Subcutaneous abdominal adipose tissue (tissue), 5 donors: ENCODE data around the gene POU2F2.

Experiments
- H3K27ac ChIP-seq: one replicate; pipeline ENCODE4 v1.7.0; 2013; ENCODE audit warnings: low read depth, mild to moderate bottlenecking, inconsistent platforms, low read length, moderate library complexity
- H3K27me3 ChIP-seq, 5 donors: one replicate each; pipeline ENCODE4 v1.7.0; 2013; ENCODE audit warnings: low read length in 5 of 5, inconsistent platforms in 1 of 5; ENCODE audit not compliant: control insufficient read depth in 5 of 5, insufficient read depth in 4 of 5
- H3K36me3 ChIP-seq, 5 donors: one replicate each; pipeline ENCODE4 v1.7.0; 2013; ENCODE audit warnings: low read length in 5 of 5; ENCODE audit not compliant: control insufficient read depth in 5 of 5, insufficient read depth in 5 of 5
- H3K4me1 ChIP-seq, 5 donors: one replicate each; pipeline ENCODE4 v1.7.0; 2013; ENCODE audit warnings: low read length in 5 of 5, mild to moderate bottlenecking in 3 of 5, moderate library complexity in 1 of 5; ENCODE audit not compliant: control insufficient read depth in 5 of 5, insufficient read depth in 5 of 5
- H3K4me3 ChIP-seq, 5 donors: one replicate each; pipeline ENCODE4 v1.7.0; 2013; ENCODE audit warnings: low read length in 5 of 5, low read depth in 1 of 5
- H3K9ac ChIP-seq, 5 donors: one replicate each; pipeline ENCODE4 v1.7.0; 2013; ENCODE audit warnings: low read length in 5 of 5, mild to moderate bottlenecking in 4 of 5, moderate library complexity in 3 of 5
- H3K9me3 ChIP-seq, 5 donors: one replicate each; pipeline ENCODE4 v1.7.0; 2013; ENCODE audit warnings: low read length in 5 of 5; ENCODE audit not compliant: control insufficient read depth in 5 of 5
- donor health status: healthy.
- donor health status: healthy.
- donor health status: healthy.
- donor health status: healthy.
- donor health status: healthy.

Gene POU2F2

GRCh38 chr19:42040031-42040430 lies 92.2 kb downstream of the POU2F2 start:
- H3K4me1 ChIP-seq: no peaks in the 10 kb centered on the region
- no peak overlapping the region for H3K27ac ChIP-seq
- no peaks in the 10 kb centered on the region for H3K9me3 ChIP-seq
- no peak overlapping the region for H3K4me3 ChIP-seq
- no peak overlapping the region for H3K9ac ChIP-seq
- no peaks in the 10 kb centered on the region for H3K36me3 ChIP-seq
- H3K27me3 ChIP-seq: peaks cover 0 to 9% (median 2%) of the 10 kb centered on the region in 5 donors

GRCh38 chr19:42038666-42039065 lies 93.6 kb downstream of the POU2F2 start:
- Histone ChIP-seq H3K27ac (no peak overlapping the region), H3K36me3 (no peaks in the 10 kb centered on the region), H3K9ac (no peak overlapping the region), H3K4me3 (no peak overlapping the region), H3K4me1 (peaks cover 0 to 10% (median 5%) of the 10 kb centered on the region in 5 donors), H3K27me3 (peaks cover 0 to 9% (median 2%) of the 10 kb centered on the region in 5 donors), H3K9me3 (no peaks in the 10 kb centered on the region)

GRCh38 chr19:42037649-42038048 lies 94.6 kb downstream of the POU2F2 start:
- Histone ChIP-seq H3K9ac (no peak overlapping the region), H3K36me3 (no peaks in the 10 kb centered on the region), H3K27me3 (peaks cover 0 to 8% (median 2%) of the 10 kb centered on the region in 5 donors), H3K4me1 (peaks cover 0 to 19% (median 12%) of the 10 kb centered on the region in 5 donors), H3K9me3 (no peaks in the 10 kb centered on the region), H3K27ac (no peak overlapping the region), H3K4me3 (no peak overlapping the region)
